Activated naive CD8-positive, alpha-beta T cell treated with anti-CD3 and anti-CD28 coated beads, Interleukin-2, amount 50 U/mL, for 24 hours (primary cell): ENCODE data around the gene CRACR2A.

Source experiments
- ATAC-seq: fragments of 150-1000 bp; cut with Tn5 transposase; one replicate; pipeline ENCODE4 v1.10.0; 2021
- DNase-seq: peaks from one replicate; pipeline ENCODE4 v3.0.0; 2021
- H3K27ac Mint-ChIP-seq: one replicate; pipeline ENCODE4 v1.8.0; 2021; ENCODE audit warnings: mild to moderate bottlenecking, mixed read lengths
- H3K27me3 Mint-ChIP-seq: one replicate; pipeline ENCODE4 v1.8.0; 2021; ENCODE audit warnings: mixed read lengths
- H3K36me3 Mint-ChIP-seq: one replicate; pipeline ENCODE4 v1.8.0; 2021; ENCODE audit warnings: low read depth, mixed read lengths
- H3K4me1 Mint-ChIP-seq: one replicate; pipeline ENCODE4 v1.8.0; 2021; ENCODE audit warnings: mixed read lengths
- H3K4me3 Mint-ChIP-seq: one replicate; pipeline ENCODE4 v1.8.0; 2021; ENCODE audit warnings: mild to moderate bottlenecking, moderate library complexity, mixed read lengths
- H3K9me3 Mint-ChIP-seq: one replicate; pipeline ENCODE4 v1.8.0; 2021; ENCODE audit warnings: mixed read lengths

Gene CRACR2A

GRCh38 chr12:3692616-3693365 is 60.1 kb downstream of the CRACR2A start:
- Mint-ChIP-seq H3K4me3 (no peak overlapping the region), H3K36me3 (peaks cover 46% of the 10 kb centered on the region), H3K27ac (no peak overlapping the region), H3K9me3 (peaks cover 3% of the 10 kb centered on the region), H3K4me1 (no peaks in the 10 kb centered on the region), H3K27me3 (no peaks in the 10 kb centered on the region)
- DNase-seq (no peak), ATAC-seq (no peak)

GRCh38 chr12:3686463-3686862 is 66.4 kb downstream of the CRACR2A start:
- Mint-ChIP-seq H3K27ac (no peak overlapping the region), H3K9me3 (peaks cover 3% of the 10 kb centered on the region), H3K4me1 (no peaks in the 10 kb centered on the region), H3K4me3 (no peak overlapping the region), H3K36me3 (peaks cover 27% of the 10 kb centered on the region), H3K27me3 (no peaks in the 10 kb centered on the region)
- ATAC-seq (no peak), DNase-seq (no peak)

- no peaks in the 10 kb centered on the region for H3K4me1 Mint-ChIP-seq
- peaks cover 3% of the 10 kb centered on the region for H3K9me3 Mint-ChIP-seq
- peaks cover 24% of the 10 kb centered on the region for H3K36me3 Mint-ChIP-seq
- ATAC-seq (no peak), DNase-seq (no peak)
- no peak overlapping the region for H3K27ac Mint-ChIP-seq
- no peaks in the 10 kb centered on the region for H3K27me3 Mint-ChIP-seq
- H3K4me3 Mint-ChIP-seq = no peak overlapping the region
Measured at GRCh38 chr12:3685830-3686229, 67.1 kb downstream of the CRACR2A start.

- H3K36me3 Mint-ChIP-seq = peaks cover 21% of the 10 kb centered on the region
- H3K4me1 Mint-ChIP-seq = no peaks in the 10 kb centered on the region
- ATAC-seq (no peak), DNase-seq (no peak)
- no peak overlapping the region for H3K27ac Mint-ChIP-seq
- H3K9me3 Mint-ChIP-seq = no peaks in the 10 kb centered on the region
- H3K4me3 Mint-ChIP-seq = no peak overlapping the region
- no peaks in the 10 kb centered on the region for H3K27me3 Mint-ChIP-seq
Measured at GRCh38 chr12:3684449-3685051, 68.4 kb downstream of the CRACR2A start.

- ATAC-seq (no peak), DNase-seq (no peak)
- Mint-ChIP-seq H3K27ac (no peak overlapping the region), H3K4me1 (no peaks in the 10 kb centered on the region), H3K36me3 (peaks cover 20% of the 10 kb centered on the region), H3K27me3 (no peaks in the 10 kb centered on the region), H3K4me3 (no peak overlapping the region), H3K9me3 (no peaks in the 10 kb centered on the region)
Measured at GRCh38 chr12:3683670-3684069, 69.2 kb downstream of the CRACR2A start.

- ATAC-seq (no peak), DNase-seq (no peak)
- Mint-ChIP-seq H3K9me3 (no peaks in the 10 kb centered on the region), H3K4me1 (no peaks in the 10 kb centered on the region), H3K4me3 (no peak overlapping the region), H3K27ac (no peak overlapping the region), H3K36me3 (peaks cover 12% of the 10 kb centered on the region), H3K27me3 (no peaks in the 10 kb centered on the region)
Measured at GRCh38 chr12:3681595-3682061, 71.3 kb downstream of the CRACR2A start.

GRCh38 chr12:3680919-3681594 is 71.9 kb downstream of the CRACR2A start:
- Mint-ChIP-seq H3K27me3 (no peaks in the 10 kb centered on the region), H3K4me3 (no peak overlapping the region), H3K4me1 (no peaks in the 10 kb centered on the region), H3K36me3 (peaks cover 12% of the 10 kb centered on the region), H3K9me3 (no peaks in the 10 kb centered on the region), H3K27ac (no peak overlapping the region)
- DNase-seq (no peak), ATAC-seq (no peak)

- Mint-ChIP-seq H3K36me3 (peaks cover 8% of the 10 kb centered on the region), H3K4me3 (no peak overlapping the region), H3K27me3 (no peaks in the 10 kb centered on the region), H3K9me3 (no peaks in the 10 kb centered on the region), H3K4me1 (no peaks in the 10 kb centered on the region), H3K27ac (no peak overlapping the region)
- ATAC-seq (no peak), DNase-seq (no peak)
Measured at GRCh38 chr12:3679831-3680230, 73.1 kb downstream of the CRACR2A start.

GRCh38 chr12:3677609-3678008 is 75.3 kb downstream of the CRACR2A start:
- Mint-ChIP-seq H3K27ac (no peak overlapping the region), H3K4me1 (no peaks in the 10 kb centered on the region), H3K4me3 (no peak overlapping the region), H3K36me3 (peaks cover 15% of the 10 kb centered on the region), H3K9me3 (no peaks in the 10 kb centered on the region), H3K27me3 (no peaks in the 10 kb centered on the region)
- DNase-seq = no peak
- no peak for ATAC-seq

GRCh38 chr12:3673981-3674708 is 78.8 kb downstream of the CRACR2A start:
- peaks cover 3% of the 10 kb centered on the region for H3K4me1 Mint-ChIP-seq
- ATAC-seq (no peak), DNase-seq (no peak)
- H3K27ac Mint-ChIP-seq = no peak overlapping the region
- no peaks in the 10 kb centered on the region for H3K27me3 Mint-ChIP-seq
- no peak overlapping the region for H3K4me3 Mint-ChIP-seq
- H3K36me3 Mint-ChIP-seq = peaks cover 16% of the 10 kb centered on the region
- H3K9me3 Mint-ChIP-seq = no peaks in the 10 kb centered on the region

GRCh38 chr12:3672113-3672509 is 80.8 kb downstream of the CRACR2A start:
- H3K9me3 Mint-ChIP-seq = no peaks in the 10 kb centered on the region
- peaks cover 3% of the 10 kb centered on the region for H3K4me1 Mint-ChIP-seq
- peaks cover 22% of the 10 kb centered on the region for H3K36me3 Mint-ChIP-seq
- no peak overlapping the region for H3K4me3 Mint-ChIP-seq
- no peaks in the 10 kb centered on the region for H3K27me3 Mint-ChIP-seq
- no peak for ATAC-seq
- H3K27ac Mint-ChIP-seq = no peak overlapping the region
- DNase-seq = no peak

GRCh38 chr12:3671330-3672112 is 81.4 kb downstream of the CRACR2A start:
- Mint-ChIP-seq H3K4me1 (peaks cover 3% of the 10 kb centered on the region), H3K9me3 (no peaks in the 10 kb centered on the region), H3K27ac (no peak overlapping the region), H3K4me3 (no peak overlapping the region), H3K36me3 (peaks cover 24% of the 10 kb centered on the region), H3K27me3 (no peaks in the 10 kb centered on the region)
- DNase-seq (no peak), ATAC-seq (no peak)

- Mint-ChIP-seq H3K4me3 (no peak overlapping the region), H3K9me3 (no peaks in the 10 kb centered on the region), H3K27me3 (no peaks in the 10 kb centered on the region), H3K4me1 (peaks cover 3% of the 10 kb centered on the region), H3K36me3 (peaks cover 30% of the 10 kb centered on the region), H3K27ac (no peak overlapping the region)
- ATAC-seq = peak; percentile 46
- DNase-seq = no peak
Measured at GRCh38 chr12:3670083-3670620, 82.8 kb downstream of the CRACR2A start.

- Mint-ChIP-seq H3K9me3 (no peaks in the 10 kb centered on the region), H3K36me3 (peaks cover 30% of the 10 kb centered on the region), H3K27me3 (no peaks in the 10 kb centered on the region), H3K27ac (no peak overlapping the region), H3K4me3 (no peak overlapping the region), H3K4me1 (peaks cover 3% of the 10 kb centered on the region)
- DNase-seq (no peak), ATAC-seq (no peak)
Measured at GRCh38 chr12:3669594-3669993, 83.3 kb downstream of the CRACR2A start.
